ENCODE measurements around the gene KCNJ5. TPM values are rescaled to one million over a fixed set of nuclear protein-coding genes. Genes with fewer than 3 reads are reported as not detected.

The KCNJ5 gene
- total RNA-seq, 1 donor from 2014 or later: 1.6 TPM

DNA sequence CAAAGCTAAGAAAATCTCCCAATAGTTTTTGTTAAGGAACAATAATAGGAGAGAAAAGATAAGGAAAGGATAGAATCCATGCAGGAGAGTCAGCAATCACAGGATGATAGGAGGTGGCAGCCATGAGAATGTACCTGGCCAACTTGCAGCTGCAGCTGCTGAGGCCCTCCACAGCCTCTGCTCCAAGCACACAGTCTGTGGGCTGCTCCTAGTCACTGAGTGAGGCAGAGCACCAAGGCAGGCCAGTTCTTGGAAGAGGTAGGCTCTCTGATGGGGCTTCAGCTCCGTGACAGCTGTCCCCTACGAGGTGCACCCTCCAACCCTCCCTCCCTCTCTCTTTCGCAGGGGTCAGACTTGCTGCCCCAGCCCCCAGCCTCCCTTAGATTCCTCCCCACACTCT lies 18.6 kb upstream of the KCNJ5 start:
- DNase-seq (ENCODE audit: extremely low spot score, unreplicated experiment): no peak
- TF ChIP-seq, protein P1, sequence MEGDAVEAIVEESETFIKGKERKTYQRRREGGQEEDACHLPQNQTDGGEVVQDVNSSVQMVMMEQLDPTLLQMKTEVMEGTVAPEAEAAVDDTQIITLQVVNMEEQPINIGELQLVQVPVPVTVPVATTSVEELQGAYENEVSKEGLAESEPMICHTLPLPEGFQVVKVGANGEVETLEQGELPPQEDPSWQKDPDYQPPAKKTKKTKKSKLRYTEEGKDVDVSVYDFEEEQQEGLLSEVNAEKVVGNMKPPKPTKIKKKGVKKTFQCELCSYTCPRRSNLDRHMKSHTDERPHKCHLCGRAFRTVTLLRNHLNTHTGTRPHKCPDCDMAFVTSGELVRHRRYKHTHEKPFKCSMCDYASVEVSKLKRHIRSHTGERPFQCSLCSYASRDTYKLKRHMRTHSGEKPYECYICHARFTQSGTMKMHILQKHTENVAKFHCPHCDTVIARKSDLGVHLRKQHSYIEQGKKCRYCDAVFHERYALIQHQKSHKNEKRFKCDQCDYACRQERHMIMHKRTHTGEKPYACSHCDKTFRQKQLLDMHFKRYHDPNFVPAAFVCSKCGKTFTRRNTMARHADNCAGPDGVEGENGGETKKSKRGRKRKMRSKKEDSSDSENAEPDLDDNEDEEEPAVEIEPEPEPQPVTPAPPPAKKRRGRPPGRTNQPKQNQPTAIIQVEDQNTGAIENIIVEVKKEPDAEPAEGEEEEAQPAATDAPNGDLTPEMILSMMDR (conservative IDR thresholded peaks at IDR 0.05): no peak
- Mint-ChIP-seq H3K27ac (no peak overlapping the region), H3K4me1 (ENCODE audit: unreplicated experiment) (peaks cover 12% of the 10 kb centered on the region), H3K27me3 (peaks cover 36% of the 10 kb centered on the region), H3K9me3 (no peaks in the 10 kb centered on the region), H3K36me3 (no peaks in the 10 kb centered on the region), H3K4me3 (no peak overlapping the region)

DNA sequence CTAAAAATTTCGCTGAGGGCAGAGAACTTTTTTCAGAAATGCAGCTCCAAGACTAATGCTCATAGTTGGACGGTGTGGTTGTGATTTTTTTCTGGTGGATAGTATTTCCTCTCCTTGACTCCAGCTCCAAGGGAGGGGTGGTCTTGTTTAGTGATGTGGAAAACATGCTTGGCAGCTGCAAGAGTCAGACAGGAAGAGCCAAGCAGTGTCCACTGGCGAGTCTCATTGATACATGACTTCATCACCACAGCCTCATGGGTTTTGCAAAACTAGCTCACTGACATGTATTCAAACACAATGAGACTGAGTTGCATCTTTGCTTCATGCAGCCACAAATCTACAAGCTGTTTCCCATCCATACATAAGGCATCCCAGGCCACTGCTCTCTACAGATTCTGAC lies 16.7 kb upstream of the KCNJ5 start:
- TF ChIP-seq, protein P1 (conservative IDR thresholded peaks at IDR 0.05): no peak
- no peaks in the 10 kb centered on the region for H3K9me3 Mint-ChIP-seq
- peaks cover 12% of the 10 kb centered on the region for H3K4me1 Mint-ChIP-seq (ENCODE audit: unreplicated experiment)
- DNase-seq (ENCODE audit: extremely low spot score, unreplicated experiment): no peak
- no peak overlapping the region for H3K27ac Mint-ChIP-seq
- no peak overlapping the region for H3K4me3 Mint-ChIP-seq
- H3K27me3 Mint-ChIP-seq: peaks cover 41% of the 10 kb centered on the region
- H3K36me3 Mint-ChIP-seq: no peaks in the 10 kb centered on the region

DNA sequence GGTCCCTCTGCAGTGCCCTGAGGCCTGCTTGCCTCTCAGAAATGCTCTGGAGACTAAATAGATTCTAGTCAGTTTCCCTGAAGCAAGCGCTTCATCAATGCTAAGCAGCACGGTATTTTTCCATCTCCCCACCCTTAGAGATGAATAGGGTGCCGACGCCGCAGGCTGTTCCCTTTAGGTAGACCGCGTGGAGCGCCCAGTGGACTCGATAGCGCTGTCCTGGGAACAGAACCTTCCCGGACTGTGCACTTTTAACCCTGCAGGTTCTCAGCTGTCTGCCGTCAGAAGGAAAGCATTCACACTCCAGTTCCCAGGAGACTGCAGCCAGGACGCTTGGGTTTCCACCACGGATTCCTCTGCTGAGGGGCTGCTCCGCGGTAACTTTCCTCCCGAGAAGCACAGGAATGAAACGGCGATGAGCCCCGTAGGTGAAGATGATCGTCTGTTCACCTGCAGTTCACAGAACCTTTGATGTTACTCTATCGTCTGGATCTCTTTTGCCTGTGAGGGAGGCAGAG lies 15.0 kb upstream of the KCNJ5 start:
- H3K27ac Mint-ChIP-seq: no peak overlapping the region
- H3K27me3 Mint-ChIP-seq: peaks cover 37% of the 10 kb centered on the region
- no peaks in the 10 kb centered on the region for H3K9me3 Mint-ChIP-seq
- TF ChIP-seq, protein P1 (conservative IDR thresholded peaks at IDR 0.05): no peak
- no peaks in the 10 kb centered on the region for H3K36me3 Mint-ChIP-seq
- no peak overlapping the region for H3K4me3 Mint-ChIP-seq
- no peak for DNase-seq (ENCODE audit: extremely low spot score, unreplicated experiment)
- H3K4me1 Mint-ChIP-seq (ENCODE audit: unreplicated experiment): peaks cover 8% of the 10 kb centered on the region

DNA sequence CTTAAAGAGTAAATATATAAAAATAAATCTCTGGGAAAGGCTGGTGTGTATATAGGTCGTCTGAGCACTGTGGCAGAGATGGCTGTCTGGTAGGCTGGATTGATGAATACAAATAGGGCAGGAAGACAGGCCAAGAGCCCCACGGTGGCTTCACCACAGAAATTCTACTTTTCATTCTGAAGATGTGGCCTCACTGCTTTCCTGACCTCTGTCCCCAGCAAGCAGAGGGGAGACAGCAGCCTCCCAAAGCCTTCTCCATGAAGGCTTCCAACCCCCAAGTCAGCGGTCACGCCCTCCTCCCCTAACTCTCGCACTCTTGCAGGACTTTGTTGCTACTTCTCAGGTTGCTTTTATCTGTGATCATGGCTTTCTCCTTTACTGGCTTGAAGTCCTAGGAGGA lies 13.4 kb upstream of the KCNJ5 start:
- TF ChIP-seq, protein P1 (conservative IDR thresholded peaks at IDR 0.05): no peak
- Mint-ChIP-seq H3K36me3 (no peaks in the 10 kb centered on the region), H3K27ac (no peak overlapping the region), H3K4me3 (no peak overlapping the region), H3K4me1 (ENCODE audit: unreplicated experiment) (no peaks in the 10 kb centered on the region), H3K27me3 (peaks cover 39% of the 10 kb centered on the region), H3K9me3 (no peaks in the 10 kb centered on the region)
- no peak for DNase-seq (ENCODE audit: extremely low spot score, unreplicated experiment)

DNA sequence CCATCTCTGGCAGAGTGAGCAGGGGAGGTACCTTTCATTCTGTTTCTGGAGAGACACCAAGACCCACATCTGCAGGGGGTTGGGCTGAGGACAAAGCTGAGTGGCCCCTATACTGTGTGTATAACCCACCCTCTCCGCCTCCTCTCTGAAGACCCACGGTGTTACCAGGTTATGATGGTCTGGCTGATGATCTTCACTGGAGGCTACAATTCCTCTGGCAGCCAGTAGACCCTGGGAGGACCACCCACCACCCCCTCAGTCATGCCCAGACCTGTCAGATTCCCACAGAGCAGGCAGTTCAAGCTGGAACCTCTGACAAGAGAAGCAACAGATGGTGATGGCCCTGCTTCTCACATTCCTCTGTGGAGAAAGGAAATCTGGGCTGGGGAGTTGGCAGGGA lies 12.7 kb upstream of the KCNJ5 start:
- H3K27me3 Mint-ChIP-seq: peaks cover 41% of the 10 kb centered on the region
- TF ChIP-seq, protein P1 (conservative IDR thresholded peaks at IDR 0.05): no peak
- H3K27ac Mint-ChIP-seq: no peak overlapping the region
- no peaks in the 10 kb centered on the region for H3K9me3 Mint-ChIP-seq
- DNase-seq (ENCODE audit: extremely low spot score, unreplicated experiment): no peak
- H3K36me3 Mint-ChIP-seq: no peaks in the 10 kb centered on the region
- no peak overlapping the region for H3K4me3 Mint-ChIP-seq
- no peaks in the 10 kb centered on the region for H3K4me1 Mint-ChIP-seq (ENCODE audit: unreplicated experiment)

DNA sequence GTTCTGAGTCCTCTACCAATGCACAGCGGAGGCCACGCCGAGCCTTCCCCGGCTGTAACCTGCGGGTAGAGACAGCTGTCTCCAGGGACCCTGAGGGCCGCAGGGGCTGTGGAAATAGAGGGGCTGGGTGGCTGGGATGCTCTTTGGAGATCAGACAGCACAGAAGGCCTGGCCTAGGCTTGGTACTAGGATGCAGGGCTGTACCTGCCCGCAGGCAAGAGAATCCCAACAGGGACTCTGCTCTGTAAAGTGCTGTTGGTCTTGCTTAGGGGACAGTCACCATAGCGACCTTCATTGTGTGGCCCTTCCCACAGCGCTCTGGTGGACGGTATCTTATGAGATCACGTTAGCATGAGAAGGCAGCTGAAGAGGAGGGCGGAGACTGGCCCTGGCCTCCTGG lies 11.3 kb upstream of the KCNJ5 start:
- Mint-ChIP-seq H3K9me3 (no peaks in the 10 kb centered on the region), H3K4me1 (ENCODE audit: unreplicated experiment) (no peaks in the 10 kb centered on the region), H3K4me3 (no peak overlapping the region), H3K27me3 (peaks cover 45% of the 10 kb centered on the region), H3K27ac (no peak overlapping the region), H3K36me3 (no peaks in the 10 kb centered on the region)
- TF ChIP-seq, protein P1 (conservative IDR thresholded peaks at IDR 0.05): no peak
- no peak for DNase-seq (ENCODE audit: extremely low spot score, unreplicated experiment)

Data from type B pancreatic cell (in vitro differentiated cells).